ENCODE data around the gene MINDY4B. TPM values are rescaled to one million over a fixed set of nuclear protein-coding genes. Genes with fewer than 3 reads are reported as not detected.

The MINDY4B gene
- total RNA-seq, 6 experiments from 2014 or later = not detected

DNA sequence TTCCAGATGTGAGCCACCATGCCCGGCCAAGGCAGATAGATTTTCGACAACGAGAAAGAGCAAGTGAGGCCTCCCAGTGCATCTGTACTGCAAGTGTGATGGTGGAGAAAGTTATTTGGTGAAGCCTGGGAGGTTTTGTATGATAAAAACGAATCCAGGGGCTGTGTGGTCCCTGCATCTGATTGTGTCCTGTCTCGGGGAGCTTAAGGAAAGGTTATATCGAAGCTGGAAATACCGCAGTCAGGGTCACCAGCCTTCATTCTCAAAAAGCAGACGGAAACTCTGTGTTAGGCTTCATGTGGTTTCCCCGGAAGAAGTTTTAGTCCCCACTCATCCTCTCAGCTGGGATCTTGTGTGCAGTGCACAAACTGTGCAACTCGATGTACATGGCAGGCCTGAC, 3.4 kb downstream of the MINDY4B start:
- Mint-ChIP-seq H3K4me1 (ENCODE audit: low read depth) (no peaks in the 10 kb centered on the region), H3K27me3 (ENCODE audit: insufficient read depth) (peaks cover 29% of the 10 kb centered on the region), H3K9me3 (no peaks in the 10 kb centered on the region), H3K36me3 (ENCODE audit: low read depth) (no peaks in the 10 kb centered on the region), H3K27ac (no peak overlapping the region), H3K4me3 (no peak overlapping the region)
- TF ChIP-seq, protein P1, sequence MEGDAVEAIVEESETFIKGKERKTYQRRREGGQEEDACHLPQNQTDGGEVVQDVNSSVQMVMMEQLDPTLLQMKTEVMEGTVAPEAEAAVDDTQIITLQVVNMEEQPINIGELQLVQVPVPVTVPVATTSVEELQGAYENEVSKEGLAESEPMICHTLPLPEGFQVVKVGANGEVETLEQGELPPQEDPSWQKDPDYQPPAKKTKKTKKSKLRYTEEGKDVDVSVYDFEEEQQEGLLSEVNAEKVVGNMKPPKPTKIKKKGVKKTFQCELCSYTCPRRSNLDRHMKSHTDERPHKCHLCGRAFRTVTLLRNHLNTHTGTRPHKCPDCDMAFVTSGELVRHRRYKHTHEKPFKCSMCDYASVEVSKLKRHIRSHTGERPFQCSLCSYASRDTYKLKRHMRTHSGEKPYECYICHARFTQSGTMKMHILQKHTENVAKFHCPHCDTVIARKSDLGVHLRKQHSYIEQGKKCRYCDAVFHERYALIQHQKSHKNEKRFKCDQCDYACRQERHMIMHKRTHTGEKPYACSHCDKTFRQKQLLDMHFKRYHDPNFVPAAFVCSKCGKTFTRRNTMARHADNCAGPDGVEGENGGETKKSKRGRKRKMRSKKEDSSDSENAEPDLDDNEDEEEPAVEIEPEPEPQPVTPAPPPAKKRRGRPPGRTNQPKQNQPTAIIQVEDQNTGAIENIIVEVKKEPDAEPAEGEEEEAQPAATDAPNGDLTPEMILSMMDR (IDR thresholded peaks at IDR 0.05) = no peak
- DNase-seq = no peak

DNA sequence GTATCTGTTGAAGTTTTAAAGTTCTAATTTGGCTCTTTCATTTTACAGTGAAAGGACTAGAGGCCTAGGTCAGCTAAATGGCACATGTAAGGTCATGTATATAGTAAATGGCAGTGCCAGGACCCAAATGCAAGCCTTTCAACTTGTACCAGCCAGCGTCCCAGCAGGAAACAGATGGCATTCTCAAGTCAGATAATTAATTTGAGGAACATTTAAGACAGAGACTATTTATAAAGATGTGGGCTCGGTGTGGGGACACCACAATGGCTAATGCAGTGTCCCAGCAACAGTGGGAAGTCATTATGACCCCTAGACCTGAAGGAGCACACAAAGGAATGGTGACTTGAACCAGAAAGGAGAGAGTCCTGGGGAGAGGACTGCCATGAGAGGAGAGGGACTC, 6.1 kb downstream of the MINDY4B start:
- H3K27me3 Mint-ChIP-seq (ENCODE audit: insufficient read depth) = peaks cover 33% of the 10 kb centered on the region
- no peaks in the 10 kb centered on the region for H3K9me3 Mint-ChIP-seq
- TF ChIP-seq, protein P1 (IDR thresholded peaks at IDR 0.05) = no peak
- DNase-seq = no peak
- H3K4me1 Mint-ChIP-seq (ENCODE audit: low read depth) = no peaks in the 10 kb centered on the region
- H3K36me3 Mint-ChIP-seq (ENCODE audit: low read depth) = no peaks in the 10 kb centered on the region
- no peak overlapping the region for H3K27ac Mint-ChIP-seq
- no peak overlapping the region for H3K4me3 Mint-ChIP-seq

DNA sequence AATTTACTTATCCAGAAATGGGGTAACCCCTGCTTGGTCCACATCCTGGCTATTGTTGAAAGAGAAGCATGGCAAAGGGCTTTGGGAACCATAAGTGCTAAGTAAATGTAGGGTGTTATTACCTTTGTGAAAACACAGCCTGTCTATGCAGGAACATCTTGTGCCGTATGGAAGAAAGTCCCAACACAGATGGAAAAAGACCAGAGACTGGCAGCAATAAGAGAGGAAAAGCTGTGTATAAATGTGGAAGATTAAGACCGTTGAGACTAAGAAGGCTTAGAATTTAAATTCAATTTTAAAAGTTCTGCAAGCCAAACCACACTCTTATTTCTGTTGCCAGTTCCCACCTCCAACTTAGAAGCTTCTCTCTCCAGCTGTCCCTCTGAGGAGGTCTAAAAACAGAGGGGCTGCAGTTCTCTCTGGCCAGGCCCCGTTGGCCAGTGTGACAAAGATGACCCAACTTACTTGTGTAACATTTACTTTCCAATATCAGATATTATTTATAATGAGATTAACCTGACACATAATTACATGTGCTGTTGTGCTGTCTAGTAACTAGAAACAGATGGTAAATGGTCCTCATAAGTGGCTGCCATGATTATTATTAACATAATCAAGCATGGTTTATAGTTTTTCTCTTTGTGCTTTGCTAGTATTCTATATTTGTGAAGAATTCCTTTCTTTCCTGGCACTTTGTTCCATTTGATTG, 7.0 kb downstream of the MINDY4B start:
- no peak overlapping the region for H3K4me3 Mint-ChIP-seq
- peaks cover 34% of the 10 kb centered on the region for H3K27me3 Mint-ChIP-seq (ENCODE audit: insufficient read depth)
- H3K9me3 Mint-ChIP-seq = no peaks in the 10 kb centered on the region
- no peaks in the 10 kb centered on the region for H3K4me1 Mint-ChIP-seq (ENCODE audit: low read depth)
- no peak overlapping the region for H3K27ac Mint-ChIP-seq
- DNase-seq = no peak
- TF ChIP-seq, protein P1 (IDR thresholded peaks at IDR 0.05) = no peak
- H3K36me3 Mint-ChIP-seq (ENCODE audit: low read depth) = no peaks in the 10 kb centered on the region

DNA sequence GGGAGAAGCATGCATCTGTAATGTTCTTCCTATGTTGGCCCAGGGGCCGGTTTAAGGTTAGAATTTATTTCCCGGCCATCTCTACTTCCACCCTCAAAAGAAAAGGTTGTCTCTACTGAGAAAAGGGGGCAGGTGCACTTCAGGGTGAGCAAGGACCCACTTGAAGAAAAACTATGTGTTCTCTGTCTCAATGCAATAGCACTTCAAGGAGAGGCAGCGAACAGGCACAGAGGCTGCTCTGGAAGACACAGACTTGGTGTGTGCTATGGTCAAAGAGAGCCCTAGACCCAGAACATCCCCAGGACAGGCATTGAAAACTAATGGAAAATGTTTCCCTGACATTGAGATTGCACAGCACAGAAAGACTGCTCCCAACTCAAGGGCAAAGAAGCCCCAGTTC, 7.6 kb downstream of the MINDY4B start:
- Mint-ChIP-seq H3K36me3 (ENCODE audit: low read depth) (no peaks in the 10 kb centered on the region), H3K27me3 (ENCODE audit: insufficient read depth) (peaks cover 34% of the 10 kb centered on the region)

DNA sequence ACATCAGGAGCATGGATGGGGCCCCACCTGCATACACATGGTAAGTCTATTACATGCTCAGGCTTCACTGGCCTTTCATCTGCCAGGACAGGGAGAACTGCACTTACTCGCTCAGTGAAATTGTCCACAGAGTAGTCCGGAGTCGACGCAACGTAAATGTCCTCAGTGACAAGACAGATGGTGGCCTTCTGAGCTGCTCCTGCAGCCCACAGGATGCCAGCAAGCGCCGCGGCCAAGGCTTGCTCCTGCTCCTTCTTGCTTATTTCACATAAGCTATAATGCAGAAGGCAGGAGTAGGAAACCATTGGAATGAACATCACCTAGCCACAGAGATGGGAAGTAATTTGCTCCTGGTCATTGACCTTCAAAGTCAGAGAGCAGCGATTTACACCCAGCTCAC, 14.4 kb downstream of the MINDY4B start:
- Mint-ChIP-seq H3K27me3 (ENCODE audit: insufficient read depth) (peaks cover 18% of the 10 kb centered on the region; the same call in 1 of the 2 replicates), H3K9me3 (no peaks in the 10 kb centered on the region), H3K4me3 (no peak overlapping the region), H3K27ac (no peak overlapping the region), H3K4me1 (ENCODE audit: low read depth) (no peaks in the 10 kb centered on the region), H3K36me3 (ENCODE audit: low read depth) (no peaks in the 10 kb centered on the region)
- TF ChIP-seq, protein P1 (IDR thresholded peaks at IDR 0.05) = no peak
- DNase-seq = no peak

More for the DNA sequence above, 7.6 kb downstream of the MINDY4B start:
- no peaks in the 10 kb centered on the region for H3K4me1 Mint-ChIP-seq (ENCODE audit: low read depth)
- H3K9me3 Mint-ChIP-seq = no peaks in the 10 kb centered on the region
- TF ChIP-seq, protein P1 (IDR thresholded peaks at IDR 0.05) = no peak
- H3K4me3 Mint-ChIP-seq = no peak overlapping the region
- no peak overlapping the region for H3K27ac Mint-ChIP-seq
- no peak for DNase-seq

All from HFFc6 (cell line).